ENCODE results near the gene WASF3. TPM values are rescaled to one million over a fixed set of nuclear protein-coding genes. Genes with fewer than 3 reads are reported as not detected.

Gene WASF3
- total RNA-seq, 2 donors from 2014 or later, result 3.2 to 4.0 TPM

- TF ChIP-seq CTCF (IDR thresholded peaks at IDR 0.05), result no peak
- DNase-seq, result no peak
- H3K4me1 ChIP-seq, result no peaks in the 10 kb centered on the region
- intact Hi-C loops (cut with DNase I), result no loop called here
- no peak overlapping the region for H3K27ac ChIP-seq
- H3K9me3 ChIP-seq, result no peaks in the 10 kb centered on the region
- H3K36me3 ChIP-seq, result no peaks in the 10 kb centered on the region
- no peak overlapping the region for H3K9ac ChIP-seq (ENCODE audit: low read depth in 2 of 2, low read length in 2 of 2)
- no peaks in the 10 kb centered on the region for H3K27me3 ChIP-seq
- H3K4me3 ChIP-seq, result no peak overlapping the region
Measured at GRCh38 chr13:26726684-26727083, 169.2 kb downstream of the WASF3 start.

GRCh38 chr13:26727122-26727521 lies 169.6 kb downstream of the WASF3 start:
- intact Hi-C loops (cut with DNase I), result no loop called here
- no peak overlapping the region for H3K27ac ChIP-seq
- DNase-seq, result no peak

GRCh38 chr13:26727633-26728032 lies 170.2 kb downstream of the WASF3 start:
- Histone ChIP-seq H3K4me3 (no peak overlapping the region), H3K27me3 (no peaks in the 10 kb centered on the region), H3K27ac (no peak overlapping the region), H3K9ac (ENCODE audit: low read depth in 2 of 2, low read length in 2 of 2) (no peak overlapping the region), H3K9me3 (no peaks in the 10 kb centered on the region), H3K36me3 (no peaks in the 10 kb centered on the region), H3K4me1 (no peaks in the 10 kb centered on the region)
- intact Hi-C loops (cut with DNase I), result no loop called here
- DNase-seq, result no peak
- no peak for TF ChIP-seq CTCF (IDR thresholded peaks at IDR 0.05)

More at GRCh38 chr13:26727122-26727521, 169.6 kb downstream of the WASF3 start:
- Histone ChIP-seq H3K36me3 (no peaks in the 10 kb centered on the region), H3K9me3 (no peaks in the 10 kb centered on the region), H3K27me3 (no peaks in the 10 kb centered on the region), H3K4me3 (no peak overlapping the region), H3K9ac (ENCODE audit: low read depth in 2 of 2, low read length in 2 of 2) (no peak overlapping the region), H3K4me1 (no peaks in the 10 kb centered on the region)
- TF ChIP-seq CTCF (IDR thresholded peaks at IDR 0.05), result no peak

GRCh38 chr13:26735677-26736076 lies 178.2 kb downstream of the WASF3 start:
- intact Hi-C loops (cut with DNase I), result no loop called here
- H3K4me3 ChIP-seq, result no peak overlapping the region
- H3K27me3 ChIP-seq, result no peaks in the 10 kb centered on the region
- no peak for DNase-seq
- TF ChIP-seq CTCF (IDR thresholded peaks at IDR 0.05), result no peak
- no peaks in the 10 kb centered on the region for H3K4me1 ChIP-seq
- no peak overlapping the region for H3K9ac ChIP-seq (ENCODE audit: low read depth in 2 of 2, low read length in 2 of 2)
- H3K36me3 ChIP-seq, result no peaks in the 10 kb centered on the region
- H3K27ac ChIP-seq, result no peak overlapping the region
- no peaks in the 10 kb centered on the region for H3K9me3 ChIP-seq

Other genes starting within 250 kb of the WASF3 start
- gene GPR12, start 203.1 kb downstream of the WASF3 start, total RNA-seq, result under 1 TPM; 0.05 to 0.30 TPM

Data from colonic mucosa (tissue), 4 donors.